CD14-positive monocyte (primary cell): ENCODE measurements around the gene ARHGAP15. TPM values are rescaled to one million over a fixed set of nuclear protein-coding genes. Genes with fewer than 3 reads are reported as not detected.

ENCODE experiments used
- DNase-seq, 3 donors: peaks; one replicate each; pipeline ENCODE4 v3.0.0-alpha.2; 2011 to 2022
- H2AFZ ChIP-seq: 2 replicates; pipeline ENCODE4 v1.6.0; 2012; ENCODE audit warnings: mild to moderate bottlenecking, low read depth, low read length, inconsistent platforms; ENCODE audit not compliant: insufficient read depth, poor library complexity, severe bottlenecking
- H3K27ac ChIP-seq, 2 donors: 1 replicate in 1 of 2; 2 replicates in 1 of 2; pipeline ENCODE4 v1.5.1; 2012 to 2013; ENCODE audit warnings: low read length in 2 of 2, control low read depth in 1 of 2, inconsistent platforms in 1 of 2, low read depth in 1 of 2, mild to moderate bottlenecking in 1 of 2
- H3K27me3 ChIP-seq, 2 donors: one replicate each; pipeline versions ENCODE4 v1.6.0 to v1.6.1; 2011 to 2013; ENCODE audit warnings: low read length in 2 of 2; ENCODE audit not compliant: control insufficient read depth in 2 of 2, insufficient read depth in 2 of 2
- H3K36me3 ChIP-seq, 2 donors: replicated peaks in 1 of 2; 1 replicate in 1 of 2; 2 replicates in 1 of 2; pipeline versions ENCODE4 v1.5.1 to v1.6.1; 2012 to 2013; ENCODE audit warnings: low read length in 2 of 2, control low read depth in 1 of 2, inconsistent platforms in 1 of 2, mild to moderate bottlenecking in 1 of 2; ENCODE audit not compliant: insufficient read depth in 2 of 2, control insufficient read depth in 1 of 2
- H3K4me1 ChIP-seq, 2 donors: 1 replicate in 1 of 2; 2 replicates in 1 of 2; pipeline versions ENCODE4 v1.5.1 to v1.6.1; 2012 to 2013; ENCODE audit warnings: low read length in 2 of 2, control low read depth in 1 of 2, inconsistent platforms in 1 of 2, mild to moderate bottlenecking in 1 of 2, moderate library complexity in 1 of 2; ENCODE audit not compliant: insufficient read depth in 2 of 2, control insufficient read depth in 1 of 2
- H3K4me2 ChIP-seq: replicated peaks from 2 replicates; pipeline ENCODE3; 2012; ENCODE audit warnings: low read length, moderate library complexity, mild to moderate bottlenecking; ENCODE audit not compliant: poor library complexity, severe bottlenecking; ENCODE audit errors: extremely low read depth
- H3K4me3 ChIP-seq, 3 experiments: fragments of 200-600 bp in 1 of 3; sonication (generic) in 1 of 3; replicated peaks in 1 of 3; 1 replicate in 2 of 3; 2 replicates in 1 of 3; pipeline ENCODE4 v1.5.1; 2011 to 2013; ENCODE audit warnings: low read length in 3 of 3, mild to moderate bottlenecking in 3 of 3, control low read depth in 2 of 3, low read depth in 2 of 3, inconsistent platforms in 1 of 3, moderate library complexity in 1 of 3
- H3K79me2 ChIP-seq: 2 replicates; pipeline ENCODE4 v1.6.0; 2012; ENCODE audit warnings: mild to moderate bottlenecking, control low read depth, inconsistent platforms, low read length, moderate library complexity; ENCODE audit not compliant: insufficient read depth
- H3K9ac ChIP-seq: 2 replicates; pipeline ENCODE4 v1.6.0; 2017; ENCODE audit warnings: low read length, mild to moderate bottlenecking; ENCODE audit not compliant: insufficient read depth, poor library complexity, severe bottlenecking
- H3K9me3 ChIP-seq, 2 donors: replicated peaks in 1 of 2; 1 replicate in 1 of 2; 2 replicates in 1 of 2; pipeline versions ENCODE4 v1.5.1 to v1.6.1; 2012 to 2013; ENCODE audit warnings: low read length in 2 of 2, control low read depth in 1 of 2; ENCODE audit not compliant: control insufficient read depth in 1 of 2, insufficient read depth in 1 of 2
- H4K20me1 ChIP-seq: 2 replicates; pipeline ENCODE4 v1.6.0; 2012; ENCODE audit warnings: mild to moderate bottlenecking, low read length, control low read depth, moderate library complexity; ENCODE audit not compliant: insufficient read depth
- H3K27ac Mint-ChIP-seq, 7 donors: one replicate each; pipeline ENCODE4 v1.8.0; 2020; ENCODE audit warnings: mild to moderate bottlenecking in 7 of 7, mixed read lengths in 7 of 7, moderate library complexity in 6 of 7, inconsistent platforms in 2 of 7
- H3K27me3 Mint-ChIP-seq, 3 donors: one replicate each; pipeline ENCODE4 v1.8.0; 2021 to 2022; ENCODE audit warnings: low read depth in 3 of 3, mild to moderate bottlenecking in 3 of 3, mixed read lengths in 3 of 3, moderate library complexity in 3 of 3, inconsistent platforms in 1 of 3
- H3K36me3 Mint-ChIP-seq, 2 donors: one replicate each; pipeline ENCODE4 v1.8.0; 2020; ENCODE audit warnings: mixed read lengths in 2 of 2, inconsistent platforms in 1 of 2, mild to moderate bottlenecking in 1 of 2
- H3K4me1 Mint-ChIP-seq: one replicate; pipeline ENCODE4 v1.8.0; 2020; ENCODE audit warnings: mild to moderate bottlenecking, mixed read lengths
- H3K4me3 Mint-ChIP-seq, 2 donors: one replicate each; pipeline ENCODE4 v1.8.0; 2020; ENCODE audit warnings: mild to moderate bottlenecking in 2 of 2, mixed read lengths in 2 of 2, moderate library complexity in 1 of 2
- H3K9me3 Mint-ChIP-seq, 7 donors: one replicate each; pipeline ENCODE4 v1.8.0; 2020 to 2022; ENCODE audit warnings: mixed read lengths in 7 of 7, mild to moderate bottlenecking in 6 of 7, moderate library complexity in 6 of 7, inconsistent platforms in 2 of 7
- WGBS: methylation state at CpG from one replicate; pipeline ENCODE4 v1.1.5; 2013; ENCODE audit warnings: missing lambda C conversion rate; ENCODE audit not compliant: insufficient coverage; 5-methylcytosine and 5-hydroxymethylcytosine counted together
- intact Hi-C, 2 donors: fragments of 100-400 bp; cut with micrococcal nuclease; formaldehyde crosslinking; loops; one replicate each; pipeline versions ENCODE4 v1.15.0 to v1.15.1; 2023
- polyA plus RNA-seq, 3 donors: library from polyadenylated mRNA; depleted of rRNA in 1 of 3; unstranded in 2 of 3; stranded (reverse) in 1 of 3; fragments of 300-500 nt in 2 of 3; fragments of >200 nt in 1 of 3; fragmentation: Illumina TruSeq in 2 of 3; gene quantifications; 1 replicate in 2 of 3; 2 replicates in 1 of 3; pipeline ENCODE4 v1.2.3, GENCODE V29; 2012 to 2021
- TF ChIP-seq, protein P1 (sequence below): fragments of 200-600 bp; IDR thresholded peaks from one replicate; pipeline ENCODE4 v1.8.0; 2022; ENCODE audit warnings: antibody characterized with exemption, mild to moderate bottlenecking

ARHGAP15 gene
- polyA plus RNA-seq, 3 donors, result 35.4 to 50.9 (median 50.7) TPM

DNA sequence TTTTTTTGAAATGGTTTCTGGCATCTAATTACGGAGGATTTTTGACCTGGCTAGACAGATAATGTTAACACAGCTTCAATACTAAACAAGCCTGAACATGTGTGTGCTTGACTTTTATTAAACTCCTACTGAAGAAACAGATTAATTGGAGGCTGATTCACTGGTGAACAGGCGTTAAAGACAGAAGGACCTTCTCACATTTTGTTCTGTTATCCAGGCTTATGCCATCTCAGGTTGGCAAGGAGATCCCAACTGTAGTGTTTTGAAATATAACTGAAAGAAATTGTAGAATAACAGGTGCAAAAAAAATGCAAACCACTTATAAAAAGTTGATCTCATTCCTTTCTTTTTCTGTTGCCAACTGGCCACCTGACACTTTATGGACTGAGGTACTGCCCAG lies 269.6 kb downstream of the ARHGAP15 start:
- H3K4me1 ChIP-seq, result peaks cover 4 to 6% of the 10 kb centered on the region in 2 donors
- peaks cover 0 to 2% of the 10 kb centered on the region in 2 donors for H3K36me3 ChIP-seq
- no peak for DNase-seq
- H3K27me3 ChIP-seq, result no peaks in the 10 kb centered on the region
- H3K9ac ChIP-seq, result no peak overlapping the region
- no peak overlapping the region for H3K4me2 ChIP-seq
- Mint-ChIP-seq H3K4me3 (no peak overlapping the region), H3K36me3 (peaks cover 8 to 12% of the 10 kb centered on the region in 2 donors), H3K27me3 (no peaks in the 10 kb centered on the region), H3K27ac (no peak overlapping the region), H3K4me1 (peaks cover 18% of the 10 kb centered on the region), H3K9me3 (no peaks in the 10 kb centered on the region)
- H4K20me1 ChIP-seq, result no peaks in the 10 kb centered on the region
- WGBS, result 100% methylated on average over 1 of the region's 2 CpGs
- H3K27ac ChIP-seq, result no peak overlapping the region
- no peaks in the 10 kb centered on the region for H3K79me2 ChIP-seq
- TF ChIP-seq, protein P1, sequence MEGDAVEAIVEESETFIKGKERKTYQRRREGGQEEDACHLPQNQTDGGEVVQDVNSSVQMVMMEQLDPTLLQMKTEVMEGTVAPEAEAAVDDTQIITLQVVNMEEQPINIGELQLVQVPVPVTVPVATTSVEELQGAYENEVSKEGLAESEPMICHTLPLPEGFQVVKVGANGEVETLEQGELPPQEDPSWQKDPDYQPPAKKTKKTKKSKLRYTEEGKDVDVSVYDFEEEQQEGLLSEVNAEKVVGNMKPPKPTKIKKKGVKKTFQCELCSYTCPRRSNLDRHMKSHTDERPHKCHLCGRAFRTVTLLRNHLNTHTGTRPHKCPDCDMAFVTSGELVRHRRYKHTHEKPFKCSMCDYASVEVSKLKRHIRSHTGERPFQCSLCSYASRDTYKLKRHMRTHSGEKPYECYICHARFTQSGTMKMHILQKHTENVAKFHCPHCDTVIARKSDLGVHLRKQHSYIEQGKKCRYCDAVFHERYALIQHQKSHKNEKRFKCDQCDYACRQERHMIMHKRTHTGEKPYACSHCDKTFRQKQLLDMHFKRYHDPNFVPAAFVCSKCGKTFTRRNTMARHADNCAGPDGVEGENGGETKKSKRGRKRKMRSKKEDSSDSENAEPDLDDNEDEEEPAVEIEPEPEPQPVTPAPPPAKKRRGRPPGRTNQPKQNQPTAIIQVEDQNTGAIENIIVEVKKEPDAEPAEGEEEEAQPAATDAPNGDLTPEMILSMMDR, result no peak
- no peaks in the 10 kb centered on the region for H3K9me3 ChIP-seq
- no peak overlapping the region for H2AFZ ChIP-seq
- intact Hi-C loops, result no loop called here
- no peak overlapping the region for H3K4me3 ChIP-seq

DNA sequence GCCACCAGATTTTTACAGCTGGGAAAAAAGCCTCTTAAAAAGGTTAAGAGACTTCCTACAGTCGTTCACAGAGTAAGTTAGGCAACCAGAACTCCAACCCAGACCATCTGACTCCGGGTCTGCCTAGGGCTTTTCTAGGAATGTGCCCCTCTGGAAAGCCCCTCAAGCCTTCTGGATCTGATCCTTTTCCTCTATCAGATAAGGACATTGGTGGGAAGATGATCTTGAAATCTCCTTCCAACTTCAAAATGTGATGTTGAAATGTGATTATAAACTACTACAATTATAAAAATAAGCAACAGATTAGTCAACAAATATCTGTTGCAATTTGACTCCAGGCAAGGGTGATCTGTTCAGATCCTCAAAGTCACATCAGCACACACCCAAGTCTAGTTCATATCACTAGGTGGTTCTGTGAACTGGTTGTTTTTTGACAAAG lies 270.4 kb downstream of the ARHGAP15 start:
- Histone ChIP-seq H3K4me2 (no peak overlapping the region), H3K79me2 (no peaks in the 10 kb centered on the region), H3K4me3 (no peak overlapping the region), H3K27ac (no peak overlapping the region), H3K9ac (no peak overlapping the region), H2AFZ (no peak overlapping the region), H3K27me3 (no peaks in the 10 kb centered on the region), H4K20me1 (no peaks in the 10 kb centered on the region), H3K9me3 (no peaks in the 10 kb centered on the region), H3K36me3 (peaks cover 0 to 2% of the 10 kb centered on the region in 2 donors), H3K4me1 (peaks cover 4 to 6% of the 10 kb centered on the region in 2 donors)
- H3K9me3 Mint-ChIP-seq, result no peaks in the 10 kb centered on the region
- WGBS, result 50% methylated on average over 1 of the region's 2 CpGs
- H3K4me3 Mint-ChIP-seq, result no peak overlapping the region
- intact Hi-C loops, result no loop called here
- H3K27ac Mint-ChIP-seq, result no peak overlapping the region
- H3K4me1 Mint-ChIP-seq, result peaks cover 18% of the 10 kb centered on the region
- DNase-seq, result peak in 1 of 3 donors; percentile 13
- TF ChIP-seq, protein P1, result no peak
- H3K36me3 Mint-ChIP-seq, result peaks cover 11% of the 10 kb centered on the region in 2 donors
- no peaks in the 10 kb centered on the region for H3K27me3 Mint-ChIP-seq
